ENCODE measurements around the gene R3HDM2. TPM values are rescaled to one million over a fixed set of nuclear protein-coding genes. Genes with fewer than 3 reads are reported as not detected.

Gene R3HDM2
- total RNA-seq, 6 experiments from 2014 or later: 33.7 to 39.4 (median 37.9) TPM

- Mint-ChIP-seq H3K4me1 (ENCODE audit: low read depth) (no peaks in the 10 kb centered on the region), H3K36me3 (ENCODE audit: low read depth) (peaks cover 14% of the 10 kb centered on the region; the same call in 1 of the 2 replicates), H3K27me3 (ENCODE audit: insufficient read depth) (peaks cover 16% of the 10 kb centered on the region), H3K27ac (no peak overlapping the region; the same call in 1 of the 2 replicates), H3K4me3 (no peak overlapping the region), H3K9me3 (no peaks in the 10 kb centered on the region; the same call in 1 of the 2 replicates)
- no peak for DNase-seq
- TF ChIP-seq, protein P1, sequence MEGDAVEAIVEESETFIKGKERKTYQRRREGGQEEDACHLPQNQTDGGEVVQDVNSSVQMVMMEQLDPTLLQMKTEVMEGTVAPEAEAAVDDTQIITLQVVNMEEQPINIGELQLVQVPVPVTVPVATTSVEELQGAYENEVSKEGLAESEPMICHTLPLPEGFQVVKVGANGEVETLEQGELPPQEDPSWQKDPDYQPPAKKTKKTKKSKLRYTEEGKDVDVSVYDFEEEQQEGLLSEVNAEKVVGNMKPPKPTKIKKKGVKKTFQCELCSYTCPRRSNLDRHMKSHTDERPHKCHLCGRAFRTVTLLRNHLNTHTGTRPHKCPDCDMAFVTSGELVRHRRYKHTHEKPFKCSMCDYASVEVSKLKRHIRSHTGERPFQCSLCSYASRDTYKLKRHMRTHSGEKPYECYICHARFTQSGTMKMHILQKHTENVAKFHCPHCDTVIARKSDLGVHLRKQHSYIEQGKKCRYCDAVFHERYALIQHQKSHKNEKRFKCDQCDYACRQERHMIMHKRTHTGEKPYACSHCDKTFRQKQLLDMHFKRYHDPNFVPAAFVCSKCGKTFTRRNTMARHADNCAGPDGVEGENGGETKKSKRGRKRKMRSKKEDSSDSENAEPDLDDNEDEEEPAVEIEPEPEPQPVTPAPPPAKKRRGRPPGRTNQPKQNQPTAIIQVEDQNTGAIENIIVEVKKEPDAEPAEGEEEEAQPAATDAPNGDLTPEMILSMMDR (IDR thresholded peaks at IDR 0.05): no peak
Observed at GRCh38 chr12:57204454-57204853, 226.4 kb downstream of the R3HDM2 start.

GRCh38 chr12:57203791-57204190, 227.1 kb downstream of the R3HDM2 start:
- Mint-ChIP-seq H3K36me3 (ENCODE audit: low read depth) (peaks cover 9% of the 10 kb centered on the region; the same call in 1 of the 2 replicates), H3K4me3 (no peak overlapping the region), H3K27me3 (ENCODE audit: insufficient read depth) (peaks cover 14% of the 10 kb centered on the region), H3K4me1 (ENCODE audit: low read depth) (no peaks in the 10 kb centered on the region), H3K9me3 (no peaks in the 10 kb centered on the region), H3K27ac (no peak overlapping the region)
- TF ChIP-seq, protein P1 (IDR thresholded peaks at IDR 0.05): no peak
- no peak for DNase-seq

Other genes with a start within 250 kb of the R3HDM2 start
- 1 to 10 TPM; 2.9 to 8.2 (median 3.9) TPM for gene NXPH4, start 214.2 kb downstream of the R3HDM2 start, total RNA-seq (2021; fragmentation: NEBNext Ultra II Directional; extraction: Animal tissue kit (Norgen Biotek cat#: 25700))
- 100 to 1,000 TPM; 112 to 127 (median 126) TPM for gene SHMT2, start 201.3 kb downstream of the R3HDM2 start, total RNA-seq (2021; fragmentation: NEBNext Ultra II Directional; extraction: Animal tissue kit (Norgen Biotek cat#: 25700))
- 1 to 10 TPM in 1 of 6 experiments, under 1 TPM in 5; 0.21 to 1.1 (median 0.58) TPM for gene STAC3, start 179.9 kb downstream of the R3HDM2 start, total RNA-seq (2021; fragmentation: NEBNext Ultra II Directional; extraction: Animal tissue kit (Norgen Biotek cat#: 25700))
- gene INHBC, start 3.7 kb upstream of the R3HDM2 start, total RNA-seq (2021; fragmentation: NEBNext Ultra II Directional; extraction: Animal tissue kit (Norgen Biotek cat#: 25700)): not detected
- gene INHBE, start 24.3 kb upstream of the R3HDM2 start, total RNA-seq (2021; fragmentation: NEBNext Ultra II Directional; extraction: Animal tissue kit (Norgen Biotek cat#: 25700)): under 1 TPM in 5 of 6 experiments, not detected in 1; 0.12 to 0.34 (median 0.18) TPM
- 1 to 10 TPM; 3.9 to 5.8 (median 4.6) TPM for gene GLI1, start 28.7 kb upstream of the R3HDM2 start, total RNA-seq (2021; fragmentation: NEBNext Ultra II Directional; extraction: Animal tissue kit (Norgen Biotek cat#: 25700))
- under 1 TPM in 5 of 6 experiments, not detected in 1; 0.11 to 0.85 (median 0.21) TPM for gene ARHGAP9, start 48.8 kb upstream of the R3HDM2 start, total RNA-seq (2021; fragmentation: NEBNext Ultra II Directional; extraction: Animal tissue kit (Norgen Biotek cat#: 25700))
- gene MARS1, start 57.0 kb upstream of the R3HDM2 start, total RNA-seq (2021; fragmentation: NEBNext Ultra II Directional; extraction: Animal tissue kit (Norgen Biotek cat#: 25700)): 100 to 1,000 TPM; 179 to 207 (median 193) TPM
- 10 to 100 TPM in 4 of 6 experiments, 1 to 10 TPM in 2; 9.4 to 10.8 (median 10.2) TPM for gene DDIT3, start 89.5 kb upstream of the R3HDM2 start, total RNA-seq (2021; fragmentation: NEBNext Ultra II Directional; extraction: Animal tissue kit (Norgen Biotek cat#: 25700))
- 10 to 100 TPM; 40.7 to 43.6 (median 42.1) TPM for gene MBD6, start 91.8 kb upstream of the R3HDM2 start, total RNA-seq (2021; fragmentation: NEBNext Ultra II Directional; extraction: Animal tissue kit (Norgen Biotek cat#: 25700))
- 100 to 1,000 TPM; 110 to 123 (median 116) TPM for gene DCTN2, start 116.1 kb upstream of the R3HDM2 start, total RNA-seq (2021; fragmentation: NEBNext Ultra II Directional; extraction: Animal tissue kit (Norgen Biotek cat#: 25700))
- gene KIF5A, start 119.0 kb upstream of the R3HDM2 start, total RNA-seq (2021; fragmentation: NEBNext Ultra II Directional; extraction: Animal tissue kit (Norgen Biotek cat#: 25700)): 1 to 10 TPM; 1.0 to 1.8 (median 1.2) TPM
- gene PIP4K2C, start 160.1 kb upstream of the R3HDM2 start, total RNA-seq (2021; fragmentation: NEBNext Ultra II Directional; extraction: Animal tissue kit (Norgen Biotek cat#: 25700)): 10 to 100 TPM; 21.1 to 33.1 (median 24.3) TPM
- 10 to 100 TPM; 17.7 to 21.0 (median 19.2) TPM for gene DTX3, start 173.8 kb upstream of the R3HDM2 start, total RNA-seq (2021; fragmentation: NEBNext Ultra II Directional; extraction: Animal tissue kit (Norgen Biotek cat#: 25700))
- gene ARHGEF25, start 180.4 kb upstream of the R3HDM2 start, total RNA-seq (2021; fragmentation: NEBNext Ultra II Directional; extraction: Animal tissue kit (Norgen Biotek cat#: 25700)): 10 to 100 TPM; 10.2 to 21.9 (median 11.9) TPM
- 1 to 10 TPM; 1.4 to 3.1 (median 2.3) TPM for gene B4GALNT1, start 202.2 kb upstream of the R3HDM2 start, total RNA-seq (2021; fragmentation: NEBNext Ultra II Directional; extraction: Animal tissue kit (Norgen Biotek cat#: 25700))